DLD1 (cell line): ENCODE results near the gene CEP63.

Experiments
- in situ Hi-C: cut with HindIII; loops from 2 replicates; pipeline ENCODE4 v1.10.0; 2017; ENCODE audit warnings: low sequenced_read_pairs

CEP63 gene

DNA sequence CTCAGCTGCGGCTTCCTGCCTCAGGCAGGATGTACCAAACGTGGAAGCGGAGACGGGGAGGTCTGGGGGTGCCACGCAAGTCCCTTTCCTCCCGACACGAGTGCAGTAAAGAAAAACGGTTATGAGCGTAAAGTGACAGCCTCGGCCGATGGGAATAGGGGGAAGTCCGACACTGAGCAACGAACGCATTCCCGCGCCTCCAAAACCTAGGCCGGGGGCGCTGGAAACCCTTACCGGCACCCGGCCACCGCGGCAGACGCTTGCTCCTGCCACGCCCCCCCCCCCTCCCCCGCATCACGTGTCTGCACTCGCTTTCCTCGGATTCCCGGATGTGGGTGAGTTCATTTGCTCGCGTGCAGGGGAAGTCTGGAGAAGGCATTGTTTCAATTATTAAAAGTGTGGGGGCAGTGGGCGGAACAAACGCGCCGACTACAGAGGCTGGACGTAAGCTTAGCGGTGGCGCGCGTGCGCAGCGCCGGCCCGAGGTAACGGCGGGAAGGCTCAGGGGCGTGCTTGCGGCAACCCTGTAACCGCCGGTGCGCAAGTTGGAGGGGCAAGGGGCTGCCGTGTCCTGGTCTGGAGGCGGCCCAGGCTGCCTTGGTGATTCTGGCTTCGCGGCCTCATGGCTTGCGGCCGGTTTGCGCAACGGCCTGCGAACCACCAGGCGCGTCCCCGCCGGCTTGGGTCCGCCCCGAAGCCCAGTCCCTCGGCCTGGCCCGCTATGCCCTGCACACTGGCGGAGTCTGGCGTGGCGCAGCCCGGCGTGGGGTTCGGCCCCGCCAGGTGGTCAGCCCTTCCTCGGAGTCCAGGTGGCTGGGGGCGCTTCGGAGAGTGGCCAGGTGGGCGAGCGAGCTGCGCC lies at the start of gene CEP63, which contains the start of gene ANAPC13:
Gene CEP63, plus strand, starts transcription at position 340 of the 859 bp plus-strand sequence. CDS start 9,264 bp downstream, outside the sequence.
Gene ANAPC13, minus strand, starts transcription at position 268 of the 859 bp plus-strand sequence. CDS start 3,081 bp downstream, outside the sequence.
- in situ Hi-C loops, result loop anchor here (25.0 kb wide), 1 partner anchor 199 kb away; no protein-coding TSS in a partner anchor

DNA sequence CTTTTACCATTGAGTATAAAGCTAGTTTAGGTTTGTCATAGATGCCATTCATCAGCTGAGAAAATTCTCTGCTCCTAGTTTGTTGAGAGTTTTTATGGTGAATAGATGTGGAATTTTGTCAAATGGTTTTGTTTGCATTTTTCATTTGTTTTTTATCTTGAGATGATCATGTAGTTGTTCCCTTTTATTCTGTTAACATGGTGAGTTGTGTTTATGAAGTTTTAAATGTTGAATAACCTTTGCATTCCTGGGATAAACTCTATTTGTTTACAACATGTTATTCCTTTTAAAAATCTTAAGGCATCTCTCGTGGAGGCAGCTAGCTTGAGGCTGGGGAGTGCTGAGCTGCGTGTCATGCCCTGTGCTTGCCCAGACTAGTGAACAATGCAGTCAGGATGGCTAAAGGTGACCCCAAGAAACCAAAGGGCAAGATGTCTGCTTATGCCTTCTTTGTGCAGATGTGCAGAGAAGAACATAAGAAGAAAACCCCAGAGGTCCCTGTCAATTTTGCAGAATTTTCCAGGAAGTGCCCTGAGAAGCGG lies 48.6 kb upstream of the CEP63 start:
- in situ Hi-C loops, result no loop called here

DNA sequence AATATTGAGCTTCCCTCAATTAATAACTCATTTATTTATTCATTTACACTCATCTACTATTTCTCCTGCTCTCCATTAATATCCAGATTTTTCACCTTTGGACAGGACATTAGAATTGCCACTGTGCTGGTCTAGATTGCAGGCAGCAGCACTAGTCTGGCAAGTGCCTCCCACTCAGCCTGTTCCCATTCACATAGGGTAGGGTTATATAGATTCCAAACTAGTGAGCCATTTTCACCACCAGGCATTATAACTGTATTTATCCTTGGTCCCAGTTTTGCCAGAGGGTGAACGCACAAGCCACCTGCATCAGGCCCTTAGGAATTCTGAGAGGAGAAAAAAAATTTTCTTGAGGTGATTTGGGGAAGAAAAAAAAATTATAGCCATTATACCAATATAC lies 44.5 kb upstream of the CEP63 start:
- in situ Hi-C loops, result no loop called here

DNA sequence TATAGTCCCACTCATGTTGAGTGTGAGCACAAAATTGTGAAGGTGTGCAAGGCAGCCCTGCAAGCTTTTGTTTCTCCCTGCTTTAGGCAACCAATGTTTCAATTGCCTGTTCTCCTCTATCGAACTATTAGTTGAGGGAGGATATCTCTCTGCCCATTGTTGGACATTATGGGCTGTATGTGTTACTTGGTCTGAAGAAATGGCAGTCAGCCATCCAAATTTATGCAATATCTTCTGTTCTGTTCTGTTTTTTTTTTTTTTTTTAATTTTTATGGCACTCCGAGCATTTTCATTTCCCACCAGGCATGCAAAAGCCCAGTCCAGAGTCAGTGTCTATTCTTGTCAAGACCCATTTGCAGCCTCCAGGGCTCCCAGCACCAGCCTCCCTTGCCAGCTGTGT lies 44.0 kb upstream of the CEP63 start:
- in situ Hi-C loops, result no loop called here

DNA sequence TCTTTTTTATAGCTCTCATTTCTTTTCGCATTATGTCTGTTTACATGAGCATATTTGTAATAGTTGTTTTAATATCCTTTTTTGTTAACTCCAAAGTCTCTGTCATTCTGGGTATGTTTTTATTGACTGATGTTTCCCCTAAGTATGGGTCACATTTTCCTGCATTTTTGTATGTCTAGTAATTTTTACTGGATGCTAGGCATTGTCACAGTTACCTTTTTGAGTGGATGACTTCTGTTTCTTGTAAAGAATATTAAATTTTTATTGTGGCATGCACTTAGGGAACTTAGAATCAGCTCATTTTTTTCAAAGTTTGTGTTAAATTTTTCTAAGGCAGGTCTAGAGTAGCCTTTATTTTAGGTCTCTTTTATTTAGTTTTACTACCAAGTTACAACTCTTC lies 40.8 kb upstream of the CEP63 start:
- in situ Hi-C loops, result no loop called here

DNA sequence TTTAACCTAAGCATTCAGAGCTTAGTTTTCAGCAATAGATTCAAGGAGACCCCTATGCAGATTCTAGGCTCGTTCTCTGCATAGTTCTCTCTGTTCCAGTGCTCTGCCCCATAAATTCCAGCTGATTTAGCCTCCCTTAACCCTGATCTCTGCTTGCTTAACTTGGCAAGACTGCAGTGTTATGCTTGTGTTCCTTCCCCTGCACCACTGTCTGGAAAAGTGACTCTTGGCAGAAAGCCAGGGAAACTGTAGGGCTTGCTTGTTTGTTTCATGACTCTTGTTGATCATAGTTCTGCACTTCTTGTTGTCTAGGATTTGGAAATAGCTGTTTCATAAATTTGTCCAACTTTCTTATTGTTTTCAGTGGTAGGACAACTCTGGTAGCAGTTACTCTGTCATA lies 40.2 kb upstream of the CEP63 start:
- in situ Hi-C loops, result no loop called here

DNA sequence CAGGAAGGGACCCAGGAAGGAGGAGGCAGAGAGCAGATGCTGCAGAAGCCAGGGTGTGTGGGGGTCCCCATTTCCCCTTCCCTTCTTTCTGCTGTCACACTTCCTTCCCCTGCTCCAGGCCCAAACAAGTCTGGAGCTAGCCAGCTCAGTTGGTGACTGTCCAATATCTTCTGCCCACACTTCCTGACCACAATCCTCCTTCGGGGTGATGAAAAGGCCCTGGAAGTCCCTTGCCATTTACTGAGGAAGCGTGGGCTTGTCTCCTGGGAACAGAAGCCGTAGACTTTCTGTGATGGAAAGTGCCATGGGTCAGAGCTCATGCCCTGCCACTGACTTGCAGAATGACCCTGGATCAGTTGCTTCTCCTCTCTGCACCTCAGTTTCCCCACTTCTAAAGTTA lies 39.1 kb upstream of the CEP63 start:
- in situ Hi-C loops, result no loop called here

DNA sequence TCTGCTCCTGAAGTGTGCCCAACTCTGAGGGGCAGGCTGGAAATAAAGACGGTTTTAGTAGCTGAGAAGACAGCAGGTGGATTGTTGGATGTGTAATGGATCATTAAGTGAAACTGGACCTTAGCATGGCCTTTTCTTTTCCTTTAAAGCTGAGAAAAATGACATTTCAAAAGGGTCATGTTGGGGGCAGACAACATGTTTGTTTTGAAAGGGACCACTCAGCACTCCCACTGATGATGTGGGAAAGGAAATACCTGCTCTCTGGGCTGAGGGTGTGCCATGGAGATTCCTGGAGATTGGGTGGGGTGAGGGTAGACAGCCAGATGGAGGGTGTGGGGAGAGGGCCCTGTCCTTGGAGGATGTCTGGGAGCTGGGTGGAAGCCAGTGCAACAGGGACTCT lies 38.5 kb upstream of the CEP63 start:
- in situ Hi-C loops, result no loop called here

DNA sequence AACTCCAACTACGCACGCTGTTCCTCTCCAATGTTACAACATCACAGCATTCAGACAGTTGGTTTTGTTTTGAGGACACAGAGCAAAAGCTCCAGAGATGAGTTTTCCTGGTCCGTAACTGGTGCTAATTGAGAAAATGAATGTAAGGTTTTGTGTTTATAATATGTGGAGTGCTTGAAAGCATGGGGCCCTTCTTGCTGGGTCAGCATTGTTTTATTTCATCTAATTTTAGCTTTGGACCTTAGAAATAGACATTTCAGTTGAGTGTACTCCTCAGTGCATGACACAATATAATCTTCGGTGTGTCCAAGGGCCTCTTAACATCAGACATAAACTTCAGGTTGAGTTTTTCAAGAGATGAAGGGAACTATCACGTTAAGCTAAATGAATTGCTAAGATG lies 37.2 kb upstream of the CEP63 start:
- in situ Hi-C loops, result no loop called here

DNA sequence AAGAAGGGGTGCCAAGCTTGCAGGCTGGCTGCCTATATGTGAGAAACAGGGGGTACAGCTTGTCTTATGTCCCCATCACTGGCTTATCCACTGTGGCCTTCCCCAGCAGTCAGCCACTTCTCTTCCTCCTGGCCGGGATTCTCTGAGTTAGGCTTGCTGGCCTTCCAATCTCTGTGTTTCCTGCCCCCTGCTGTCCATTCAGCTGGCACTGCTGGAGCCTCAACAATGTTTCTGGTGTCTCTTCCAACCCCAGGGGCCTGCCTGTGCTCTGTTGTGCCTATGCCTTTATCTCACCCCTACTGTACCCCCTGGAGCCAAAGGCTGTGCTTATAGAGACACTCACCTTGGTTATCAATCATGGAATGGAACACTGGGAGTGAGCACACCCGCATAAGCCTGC lies 36.6 kb upstream of the CEP63 start:
- in situ Hi-C loops, result no loop called here

DNA sequence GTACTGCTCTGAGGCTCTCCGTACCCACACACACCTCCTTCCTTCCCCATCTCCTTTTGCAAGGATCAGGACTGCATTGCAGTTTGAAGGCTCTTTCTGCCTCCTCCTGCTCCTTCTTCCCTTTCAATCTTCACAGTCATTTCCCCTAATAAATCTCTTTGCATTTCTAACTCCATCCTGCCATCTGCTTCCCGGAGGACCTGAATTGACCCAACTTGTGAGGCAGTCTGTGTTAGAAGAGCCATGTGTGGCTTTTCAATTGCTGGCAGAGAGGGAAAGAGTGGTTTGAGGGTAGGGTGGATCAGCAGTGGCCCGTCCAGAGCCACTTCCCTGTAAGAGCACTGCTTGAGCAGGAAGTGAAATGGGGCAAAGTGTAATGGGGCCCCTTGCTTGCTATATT lies 35.9 kb upstream of the CEP63 start:
- in situ Hi-C loops, result no loop called here

DNA sequence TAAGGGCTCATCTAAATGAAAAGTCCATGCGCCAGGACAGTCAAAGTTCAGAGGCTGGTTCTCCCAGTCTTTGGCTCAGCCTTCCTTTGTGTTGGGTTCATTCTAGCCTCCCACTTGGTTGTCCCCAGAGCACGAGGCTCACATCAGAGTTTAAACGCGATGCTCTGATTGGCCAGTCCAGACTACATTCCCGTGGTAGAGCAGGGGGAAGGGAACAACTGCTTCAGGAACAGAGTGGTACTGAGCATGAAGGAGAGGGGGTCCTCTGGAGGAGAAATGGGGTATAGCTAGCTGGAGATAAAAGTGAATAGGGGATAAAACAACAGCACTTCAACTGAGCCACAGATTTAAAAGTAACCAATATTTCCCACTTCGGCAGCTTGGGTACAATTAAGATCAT lies 32.2 kb upstream of the CEP63 start:
- in situ Hi-C loops, result no loop called here

DNA sequence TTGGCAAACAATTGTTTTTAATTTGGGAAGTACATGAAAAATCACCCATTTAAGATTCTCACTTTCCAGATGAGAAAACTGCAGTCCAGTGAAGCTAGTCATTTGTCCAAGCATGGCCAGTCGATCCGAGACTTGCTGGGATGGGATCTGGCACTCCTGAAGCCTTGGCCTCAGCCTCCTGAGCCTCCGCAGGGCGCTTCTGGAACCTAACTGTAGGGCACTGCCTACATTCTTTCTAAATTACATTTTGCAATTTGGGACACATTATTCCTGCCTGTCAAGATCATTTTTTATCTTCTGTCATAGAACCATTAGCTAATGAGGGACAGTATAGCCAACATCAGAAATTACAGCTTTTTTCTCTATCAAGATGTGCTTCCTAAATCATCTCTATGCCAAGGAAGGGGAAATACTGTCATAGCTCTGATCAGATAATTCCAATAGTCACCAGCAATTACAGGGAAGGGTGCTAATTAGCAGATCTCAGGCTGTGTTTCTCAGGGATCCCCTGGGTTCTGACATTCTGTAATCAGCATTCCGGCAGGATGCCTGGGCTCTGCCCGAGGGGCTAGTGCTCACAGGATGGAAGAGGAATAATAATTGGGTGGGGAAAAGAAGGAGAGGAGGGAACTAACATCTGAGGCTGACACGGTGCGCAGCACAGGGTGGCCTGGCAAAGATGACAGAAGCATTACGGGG lies 28.3 kb upstream of the CEP63 start:
- in situ Hi-C loops, result no loop called here

DNA sequence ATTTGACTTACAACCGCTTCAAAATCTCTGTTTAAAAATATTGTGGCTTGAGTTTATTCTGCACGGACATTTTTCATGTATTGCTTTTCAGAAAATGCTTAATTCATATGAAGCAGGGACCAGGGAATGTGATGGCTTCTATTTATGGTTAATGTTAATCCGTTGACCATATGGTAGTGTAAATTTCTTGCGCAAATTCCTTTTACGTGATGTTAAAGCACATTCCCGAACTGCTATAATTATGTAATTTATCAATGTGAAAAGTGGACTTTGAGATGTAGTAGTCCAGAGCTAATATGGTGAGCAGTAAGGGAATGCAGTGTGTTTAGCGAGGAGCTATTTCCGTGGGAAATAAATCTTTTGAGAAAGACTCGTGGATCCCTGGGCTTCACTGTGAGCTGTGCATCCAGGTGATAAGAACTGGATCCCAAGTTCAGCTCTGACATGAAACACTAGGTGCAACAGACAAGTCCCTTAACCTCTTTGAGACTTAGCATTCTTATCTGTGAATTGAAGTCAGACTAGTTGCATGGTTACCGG lies 27.4 kb upstream of the CEP63 start:
- in situ Hi-C loops, result no loop called here

DNA sequence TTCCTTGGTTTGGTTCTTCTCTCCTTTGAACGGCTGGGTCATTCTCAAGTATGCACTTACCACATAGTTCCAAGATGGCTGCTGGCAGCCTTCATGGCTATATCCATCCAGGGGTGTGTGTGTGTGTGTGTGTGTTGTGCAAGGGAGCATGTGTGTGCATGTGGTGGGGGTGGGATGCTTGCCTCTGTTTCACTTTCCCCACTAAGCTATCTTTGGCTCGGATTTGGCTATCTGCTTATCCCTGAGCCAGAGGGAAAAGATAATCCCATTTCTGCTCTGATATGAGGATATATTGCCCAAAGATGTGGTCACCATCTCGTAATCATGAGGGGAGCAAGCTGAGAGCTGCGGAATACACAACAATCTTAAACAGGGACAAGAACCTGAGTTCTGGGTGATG lies 26.3 kb upstream of the CEP63 start:
- in situ Hi-C loops, result no loop called here

DNA sequence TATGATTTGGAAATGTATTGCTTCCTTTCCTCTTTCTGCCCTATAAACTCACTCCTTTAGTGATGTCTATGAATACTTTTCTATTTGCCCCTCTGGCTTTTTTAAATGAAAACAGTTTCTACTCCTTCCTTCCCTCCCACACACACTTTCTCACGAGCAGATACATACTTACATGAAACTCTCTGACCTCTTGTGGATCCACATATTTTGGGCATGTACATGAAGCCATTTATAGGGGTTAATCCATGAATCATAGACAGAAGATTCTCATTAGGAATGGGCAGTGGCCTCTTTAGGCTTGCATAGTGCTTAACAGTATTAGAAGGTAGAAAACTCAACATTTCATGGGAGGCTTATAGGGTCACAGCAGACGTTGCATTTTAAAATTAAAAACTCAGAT lies 24.9 kb upstream of the CEP63 start:
- in situ Hi-C loops, result no loop called here

DNA sequence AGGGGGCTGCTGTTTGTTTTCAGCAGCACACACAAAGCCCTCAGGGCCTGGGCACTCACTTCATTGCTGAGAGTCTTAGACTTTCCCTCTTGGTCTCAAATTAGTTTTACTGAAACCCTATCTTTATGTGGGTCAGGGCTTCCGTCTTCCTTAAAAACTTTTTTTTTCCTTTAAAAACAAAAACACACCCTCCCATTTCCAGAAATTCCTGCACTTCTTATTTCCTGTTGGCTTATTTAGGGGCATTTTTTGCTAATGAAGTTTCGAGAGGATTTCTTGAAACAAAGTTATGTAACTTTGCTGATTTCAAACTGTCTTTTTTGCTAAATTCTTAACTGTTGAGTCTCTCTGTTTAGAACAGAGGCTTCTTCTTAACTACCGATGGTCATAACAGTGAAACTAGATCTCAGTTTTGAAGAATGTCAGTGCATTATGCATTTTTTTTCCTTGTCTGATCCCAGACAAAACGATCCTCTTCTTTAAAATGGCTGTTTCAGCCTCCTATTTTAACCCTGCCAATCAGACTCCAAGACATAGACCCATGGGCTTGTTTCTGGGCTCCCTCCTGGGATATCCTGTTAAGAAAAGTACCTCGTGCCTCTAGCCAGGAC lies 23.4 kb upstream of the CEP63 start:
- in situ Hi-C loops, result no loop called here

DNA sequence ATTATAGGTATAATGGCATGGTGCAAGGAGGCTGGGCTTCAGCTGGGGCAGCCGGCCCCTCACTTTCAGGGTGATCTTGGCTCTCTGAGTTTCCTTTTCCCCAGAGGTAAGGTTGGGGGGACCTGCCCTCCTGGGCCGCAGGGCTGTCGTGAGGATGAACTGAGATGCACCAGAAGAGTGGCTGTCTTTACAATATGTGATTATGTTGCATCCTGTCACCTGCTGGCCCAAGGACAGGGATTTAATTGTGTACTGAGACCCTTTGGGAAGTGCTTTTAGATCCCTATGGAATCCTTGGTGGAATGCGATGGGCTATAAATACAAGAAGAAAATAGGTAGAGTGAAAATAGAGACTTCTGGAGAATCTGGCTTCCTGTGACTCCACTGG lies 22.2 kb upstream of the CEP63 start:
- in situ Hi-C loops, result no loop called here

DNA sequence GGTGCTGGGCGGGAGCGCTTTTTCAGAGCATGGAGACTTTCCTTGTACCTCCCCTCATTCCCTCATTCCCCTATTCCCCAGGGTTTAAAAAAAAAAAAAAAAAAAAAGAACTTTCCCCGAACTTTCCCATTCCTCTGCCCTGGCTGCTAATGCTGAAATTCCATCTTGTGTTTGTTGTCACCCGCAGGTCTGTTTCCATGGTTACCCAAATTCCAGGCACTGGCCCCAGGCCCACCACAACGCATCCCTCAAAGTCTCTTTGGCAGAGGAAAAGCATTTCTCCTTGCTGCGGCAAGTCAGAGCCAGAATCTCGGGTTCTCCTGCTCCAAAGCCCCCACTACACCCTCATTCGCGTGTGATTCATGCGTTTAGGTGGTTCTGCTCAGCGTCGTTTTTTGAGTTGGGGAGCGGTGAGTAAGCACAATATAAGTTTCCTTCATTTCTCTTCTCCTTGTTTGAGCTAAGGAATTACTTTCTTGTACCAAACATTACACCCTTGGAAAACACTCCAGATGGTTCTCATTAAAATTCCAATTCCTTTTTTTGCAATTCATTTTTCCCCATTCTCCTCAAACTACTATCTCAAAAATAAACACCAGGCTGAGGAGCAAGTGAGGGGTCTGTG lies 21.7 kb upstream of the CEP63 start:
- in situ Hi-C loops, result no loop called here

DNA sequence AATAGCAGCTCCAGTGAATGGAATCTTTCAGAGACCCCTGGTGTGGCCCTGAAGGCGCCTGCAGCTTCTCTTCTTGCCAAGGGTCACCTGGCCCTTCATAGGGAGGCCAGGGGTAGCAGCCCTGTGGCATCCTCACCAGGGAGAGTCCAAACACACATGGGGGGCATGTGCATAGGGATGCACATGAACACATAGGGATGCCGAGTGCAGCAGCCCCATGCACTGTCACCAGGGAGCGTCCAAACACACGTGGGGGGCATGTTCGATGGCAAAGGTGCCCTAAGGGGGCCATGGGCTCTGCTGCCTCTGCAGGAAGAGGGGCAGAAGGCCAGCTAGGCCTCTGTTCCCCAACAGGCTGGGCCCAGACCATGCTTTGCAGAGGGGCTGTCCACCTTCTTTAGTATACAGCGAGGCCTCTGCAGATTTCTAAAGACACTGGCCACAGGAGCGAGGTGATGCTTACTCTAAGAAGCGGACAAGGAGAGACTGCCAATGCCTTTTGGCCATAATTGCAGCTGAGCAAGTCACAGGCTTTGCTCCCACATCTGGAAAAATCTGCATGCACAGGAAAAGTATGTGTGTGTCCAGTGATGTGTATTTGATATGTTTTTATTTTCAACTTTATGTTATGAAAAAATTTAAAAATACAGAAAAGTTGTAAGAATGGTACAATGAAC lies 21.0 kb upstream of the CEP63 start:
- in situ Hi-C loops, result no loop called here
